Measurements from ENCODE around the gene RPS21. TPM values are rescaled to one million over a fixed set of nuclear protein-coding genes. Genes with fewer than 3 reads are reported as not detected.

The RPS21 gene
- total RNA-seq, 1 donor from 2014 or later, result 2,912 TPM

GRCh38 chr20:62367136-62367632 lies 19.7 kb upstream of the RPS21 start, which contains the start of gene LAMA5:
Gene LAMA5, minus strand, starts transcription at chr20:62367312. Its CDS starts 67 bp downstream, at chr20:62367245.
- peaks cover 14% of the 10 kb centered on the region for H3K4me1 Mint-ChIP-seq
- H3K9me3 Mint-ChIP-seq, result no peaks in the 10 kb centered on the region
- POLR2A ChIA-PET, result interaction anchor here (0.7 to 2.6 kb wide), 6 partner anchors 9 to 65 kb away, joined by 3 to 21 read pairs (median 6); partner anchors contain the start of gene RPS21
- no peaks in the 10 kb centered on the region for H3K36me3 Mint-ChIP-seq (ENCODE audit: low read depth)
- CTCF ChIA-PET, result interaction anchor here (1.2 to 2.3 kb wide), 4 partner anchors 15 to 68 kb away, joined by 3 to 12 read pairs (median 4); no protein-coding TSS in a partner anchor
- peak within 1 kb of the TSS; percentile 69 for H3K4me3 Mint-ChIP-seq
- ATAC-seq (ENCODE audit: low read depth) (peak; percentile 74), DNase-seq (peak; percentile 59)
- peaks cover 2% of the 10 kb centered on the region for H3K27me3 Mint-ChIP-seq
- intact Hi-C loops (cut with micrococcal nuclease), result loop anchor here (1.0 to 5.0 kb wide), 3 partner anchors 28 to 185 kb away; partner anchors contain the start of genes ADRM1 and MTG2
- H3K27ac Mint-ChIP-seq, result no peak within 1 kb of the TSS
- TF ChIP-seq, protein P1, sequence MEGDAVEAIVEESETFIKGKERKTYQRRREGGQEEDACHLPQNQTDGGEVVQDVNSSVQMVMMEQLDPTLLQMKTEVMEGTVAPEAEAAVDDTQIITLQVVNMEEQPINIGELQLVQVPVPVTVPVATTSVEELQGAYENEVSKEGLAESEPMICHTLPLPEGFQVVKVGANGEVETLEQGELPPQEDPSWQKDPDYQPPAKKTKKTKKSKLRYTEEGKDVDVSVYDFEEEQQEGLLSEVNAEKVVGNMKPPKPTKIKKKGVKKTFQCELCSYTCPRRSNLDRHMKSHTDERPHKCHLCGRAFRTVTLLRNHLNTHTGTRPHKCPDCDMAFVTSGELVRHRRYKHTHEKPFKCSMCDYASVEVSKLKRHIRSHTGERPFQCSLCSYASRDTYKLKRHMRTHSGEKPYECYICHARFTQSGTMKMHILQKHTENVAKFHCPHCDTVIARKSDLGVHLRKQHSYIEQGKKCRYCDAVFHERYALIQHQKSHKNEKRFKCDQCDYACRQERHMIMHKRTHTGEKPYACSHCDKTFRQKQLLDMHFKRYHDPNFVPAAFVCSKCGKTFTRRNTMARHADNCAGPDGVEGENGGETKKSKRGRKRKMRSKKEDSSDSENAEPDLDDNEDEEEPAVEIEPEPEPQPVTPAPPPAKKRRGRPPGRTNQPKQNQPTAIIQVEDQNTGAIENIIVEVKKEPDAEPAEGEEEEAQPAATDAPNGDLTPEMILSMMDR (IDR thresholded peaks at IDR 0.05), result no peak

DNA sequence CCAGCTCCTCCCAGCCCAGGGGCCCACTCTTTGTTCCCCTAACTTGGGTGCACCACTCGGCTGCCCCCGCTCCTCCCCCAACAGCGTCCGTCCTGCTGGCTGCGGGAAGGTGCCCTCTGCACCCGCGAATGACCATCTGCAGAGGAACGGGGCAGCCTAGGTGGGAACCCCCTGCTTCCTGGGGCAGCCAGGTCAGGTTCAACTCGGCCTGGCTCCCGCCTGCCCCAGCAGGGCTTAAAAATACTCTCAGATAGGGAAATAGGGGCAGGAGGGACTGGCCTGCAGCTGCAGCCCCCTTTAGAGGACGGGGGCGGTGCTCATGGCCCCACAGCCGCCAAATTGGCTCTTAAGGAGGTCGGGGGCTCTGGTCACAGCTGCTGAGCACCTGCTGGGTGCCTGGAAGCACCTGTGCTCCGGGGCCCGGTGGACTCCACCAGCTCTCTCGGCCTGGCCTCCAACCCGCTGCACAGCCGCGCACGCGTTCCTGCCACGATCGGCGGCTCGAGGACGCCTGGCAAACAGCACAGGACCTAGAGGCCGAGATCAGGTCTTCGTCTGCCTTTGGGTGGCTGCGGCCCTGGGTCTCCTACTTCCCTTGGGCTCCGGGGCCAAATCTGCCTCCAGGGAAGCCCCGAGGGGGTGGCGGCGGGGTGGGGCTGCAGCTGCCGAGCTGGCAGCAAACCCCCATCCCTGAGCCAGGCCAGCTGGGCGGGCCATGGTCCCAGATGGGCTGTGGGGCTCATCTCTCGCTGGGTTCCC lies 19.1 kb upstream of the RPS21 start:
- POLR2A ChIA-PET, result interaction anchor here (0.7 to 2.6 kb wide), 5 partner anchors 10 to 66 kb away, joined by 3 to 21 read pairs (median 4); no protein-coding TSS in a partner anchor
- CTCF ChIA-PET, result interaction anchor here (1.2 to 2.3 kb wide), 6 partner anchors 15 to 68 kb away, joined by 3 to 12 read pairs (median 4); partner anchors contain the start of gene ADRM1
- Mint-ChIP-seq H3K27me3 (peaks cover 2% of the 10 kb centered on the region), H3K4me3 (peak overlapping the region; percentile 69), H3K36me3 (ENCODE audit: low read depth) (no peaks in the 10 kb centered on the region), H3K4me1 (peaks cover 14% of the 10 kb centered on the region), H3K27ac (no peak overlapping the region), H3K9me3 (no peaks in the 10 kb centered on the region)
- no peak for ATAC-seq (ENCODE audit: low read depth)
- intact Hi-C loops (cut with micrococcal nuclease), result loop anchor here (1.0 to 5.0 kb wide), 4 partner anchors 15 to 186 kb away; partner anchors contain the start of genes ADRM1 and MTG2
- peak; percentile 44 for DNase-seq
- TF ChIP-seq, protein P1 (IDR thresholded peaks at IDR 0.05), result no peak

- ATAC-seq (ENCODE audit: low read depth) (no peak), DNase-seq (no peak)
- TF ChIP-seq, protein P1 (IDR thresholded peaks at IDR 0.05), result no peak
- Mint-ChIP-seq H3K4me1 (peaks cover 14% of the 10 kb centered on the region), H3K36me3 (ENCODE audit: low read depth) (no peaks in the 10 kb centered on the region), H3K27ac (no peak overlapping the region), H3K27me3 (peaks cover 2% of the 10 kb centered on the region), H3K9me3 (no peaks in the 10 kb centered on the region), H3K4me3 (peak overlapping the region; percentile 69)
- ChIA-PET POLR2A (interaction anchor here (1.0 to 2.6 kb wide), 3 partner anchors 11 to 66 kb away, joined by 4 to 21 read pairs (median 7); no protein-coding TSS in a partner anchor), CTCF (interaction anchor here (1.2 to 2.3 kb wide), 5 partner anchors 14 to 69 kb away, joined by 3 to 12 read pairs (median 4); partner anchors contain the start of gene ADRM1)
- intact Hi-C loops (cut with micrococcal nuclease), result loop anchor here (2.0 to 5.0 kb wide), 2 partner anchors 14 to 186 kb away; partner anchors contain the start of gene MTG2
Observed at GRCh38 chr20:62368392-62368975, 18.4 kb upstream of the RPS21 start.

DNA sequence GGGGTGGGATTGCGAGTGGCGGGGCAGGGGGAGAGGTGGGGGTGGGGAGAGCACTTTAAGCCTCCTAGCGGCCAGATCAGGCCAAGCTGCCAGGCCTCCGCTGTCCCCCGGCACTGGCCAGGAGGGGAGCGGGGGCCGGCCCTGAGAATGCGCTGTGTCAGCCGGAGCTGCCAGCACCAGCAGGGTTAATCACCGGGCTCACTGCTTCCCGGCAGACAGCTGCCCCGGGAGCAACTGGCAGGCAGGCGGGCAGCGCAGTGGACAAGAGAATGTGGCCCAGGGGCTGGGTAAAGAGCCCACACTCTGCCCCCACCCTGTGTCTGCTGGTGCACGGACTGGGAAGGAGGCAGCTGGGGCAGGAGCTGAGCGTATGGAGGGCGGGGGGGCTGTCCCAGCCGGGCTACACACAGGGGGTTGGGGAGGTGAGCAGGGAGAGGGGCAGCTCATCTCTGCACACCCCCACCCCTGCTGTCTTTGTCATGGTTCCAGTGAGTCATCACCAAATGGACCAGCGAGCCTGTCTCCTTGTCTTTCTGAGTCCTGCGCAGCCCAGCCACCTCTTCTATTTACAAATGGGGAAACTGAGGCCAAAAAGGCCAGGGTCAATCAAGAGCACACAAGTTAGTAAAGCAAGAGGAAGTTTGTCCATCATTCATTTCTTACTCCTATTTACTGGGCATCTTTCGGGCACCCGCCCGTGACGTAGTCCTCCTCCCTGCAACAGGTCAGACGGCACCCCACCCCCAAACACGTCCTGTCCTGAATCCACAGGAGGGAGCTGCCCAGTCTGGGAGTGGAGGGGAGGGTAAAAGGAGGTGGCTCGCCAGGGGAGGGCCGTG lies 17.7 kb upstream of the RPS21 start:
- intact Hi-C loops (cut with micrococcal nuclease), result loop anchor here (2.0 to 5.0 kb wide), 2 partner anchors 14 to 187 kb away; partner anchors contain the start of gene MTG2
- H3K4me3 Mint-ChIP-seq, result no peak overlapping the region
- POLR2A ChIA-PET, result interaction anchor here (1.1 to 2.6 kb wide), 2 partner anchors 30 to 66 kb away, joined by 3 to 21 read pairs; no protein-coding TSS in a partner anchor
- peaks cover 2% of the 10 kb centered on the region for H3K27me3 Mint-ChIP-seq
- H3K4me1 Mint-ChIP-seq, result peaks cover 16% of the 10 kb centered on the region
- H3K27ac Mint-ChIP-seq, result no peak overlapping the region
- no peaks in the 10 kb centered on the region for H3K9me3 Mint-ChIP-seq
- ATAC-seq (ENCODE audit: low read depth) (no peak), DNase-seq (no peak)
- TF ChIP-seq, protein P1 (IDR thresholded peaks at IDR 0.05), result no peak
- no peaks in the 10 kb centered on the region for H3K36me3 Mint-ChIP-seq (ENCODE audit: low read depth)
- CTCF ChIA-PET, result interaction anchor here (1.6 to 2.3 kb wide), 3 partner anchors 13 to 68 kb away, joined by 4 to 12 read pairs (median 4); no protein-coding TSS in a partner anchor
